K562 (cell line): ENCODE data around the gene ERN1. TPM values are rescaled to one million over a fixed set of nuclear protein-coding genes. Genes with fewer than 3 reads are reported as not detected.

Experiments used
- ATF7 ChIP-seq: fragments of 450-650 bp; IDR thresholded peaks from 2 replicates; pipeline ENCODE4 v1.7.1; 2014; ENCODE audit warnings: mild to moderate bottlenecking, moderate library complexity
- BRF1 ChIP-seq: IDR thresholded peaks from 3 replicates; pipeline ENCODE4 v1.6.1; 2011; ENCODE audit warnings: borderline replicate concordance, mild to moderate bottlenecking; ENCODE audit not compliant: insufficient read length; ENCODE audit errors: extremely low read depth
- DDX20 ChIP-seq: fragments of 450-650 bp; IDR thresholded peaks from 2 replicates; pipeline ENCODE4 v1.6.1; 2016; ENCODE audit warnings: missing genetic modification characterization, low read depth, mild to moderate bottlenecking, missing compliant biosample characterization, moderate library complexity
- EGR1 ChIP-seq: fragments of 450-650 bp; conservative IDR thresholded peaks from 2 replicates; pipeline ENCODE4 v1.6.1; 2017; ENCODE audit warnings: mild to moderate bottlenecking
- ETS1 ChIP-seq: conservative IDR thresholded peaks from 2 replicates; pipeline ENCODE4 v1.6.1; 2011; ENCODE audit warnings: low read depth, mild to moderate bottlenecking, low read length; ENCODE audit not compliant: control insufficient read depth
- FOXA3 ChIP-seq, 2 experiments: fragments of 450-650 bp in 1 of 2; sonication (generic) in 1 of 2; formaldehyde crosslinking; IDR thresholded peaks in 1 of 2; conservative IDR thresholded peaks in 1 of 2; 2 replicates each; pipeline versions ENCODE4 v1.4.0 to v1.8.0; 2020 to 2022; ENCODE audit warnings: mild to moderate bottlenecking in 2 of 2, missing genetic modification reagents in 1 of 2
- HDAC2 ChIP-seq: fragments of 450-650 bp; IDR thresholded peaks from 2 replicates; pipeline ENCODE4 v1.6.1; 2016; ENCODE audit warnings: mild to moderate bottlenecking
- HMGN3 ChIP-seq: IDR thresholded peaks from 2 replicates; pipeline ENCODE4 v1.6.1; 2011; ENCODE audit warnings: borderline replicate concordance, low read depth, mild to moderate bottlenecking, mixed read lengths, low read length; ENCODE audit not compliant: insufficient read length; ENCODE audit errors: extremely low read depth
- MAFF ChIP-seq: IDR thresholded peaks from 2 replicates; pipeline ENCODE4 v1.6.1; 2012; ENCODE audit warnings: low read length, improper control_type of control experiment
- MCM3 ChIP-seq: fragments of 450-650 bp; IDR thresholded peaks from 2 replicates; pipeline ENCODE4 v1.6.1; 2016
- MTA2 ChIP-seq: fragments of 450-650 bp; IDR thresholded peaks from 2 replicates; pipeline ENCODE4 v1.6.1; 2016; ENCODE audit warnings: low read depth
- RBBP5 ChIP-seq: fragments of 200-600 bp; sonication (generic); IDR thresholded peaks from 2 replicates; pipeline ENCODE4 v1.6.1; 2012; ENCODE audit warnings: borderline replicate concordance, mild to moderate bottlenecking, low read length, control low read depth, inconsistent platforms; ENCODE audit not compliant: insufficient read depth, poor library complexity, severe bottlenecking
- SRSF3 ChIP-seq: fragments of 200-400 bp; formaldehyde crosslinking; IDR thresholded peaks from 2 replicates; pipeline ENCODE4 v1.6.1; 2016; ENCODE audit warnings: mild to moderate bottlenecking, low read length, moderate library complexity; ENCODE audit not compliant: insufficient read depth
- TEAD4 ChIP-seq, 2 experiments: sonication (generic) in 1 of 2; formaldehyde crosslinking in 1 of 2; IDR thresholded peaks; 2 replicates each; pipeline versions ENCODE4 v1.6.1 to v1.8.0; 2012 to 2022; ENCODE audit warnings: borderline replicate concordance in 1 of 2, inconsistent platforms in 1 of 2, low read length in 1 of 2, mild to moderate bottlenecking in 1 of 2, missing genetic modification reagents in 1 of 2
- TOE1 ChIP-seq, 2 experiments: fragments of 450-650 bp in 1 of 2; sonication (generic) in 1 of 2; formaldehyde crosslinking in 1 of 2; IDR thresholded peaks; 2 replicates each; pipeline versions ENCODE4 v1.7.1 to v1.8.0; 2016 to 2022; ENCODE audit warnings: borderline replicate concordance in 2 of 2, mild to moderate bottlenecking in 2 of 2, antibody characterized with exemption in 1 of 2, inconsistent platforms in 1 of 2, low read depth in 1 of 2, missing genetic modification reagents in 1 of 2, moderate library complexity in 1 of 2
- ZBTB7A ChIP-seq: IDR thresholded peaks from 2 replicates; pipeline ENCODE4 v1.6.1; 2011; ENCODE audit warnings: low read depth, mild to moderate bottlenecking, low read length, moderate library complexity, borderline replicate concordance; ENCODE audit not compliant: control insufficient read depth
- ZNF584 ChIP-seq: fragments of 200-800 bp; sonication (Bioruptor generic); IDR thresholded peaks from 2 replicates; pipeline ENCODE4 v1.6.1; 2016; ENCODE audit warnings: low read depth, mild to moderate bottlenecking, missing genetic modification characterization, missing compliant biosample characterization
- polyA plus RNA-seq, 8 experiments: library from polyadenylated mRNA; depleted of rRNA in 4 of 8; stranded (reverse) in 5 of 8; unstranded in 3 of 8; fragments of >200 nt; fragmentation: Nextera tagmentation in 2 of 8; fragmentation: Illumina TruSeq in 1 of 8; extraction: Ambion mirVana in 2 of 8; extraction: Trizol in 1 of 8; gene quantifications; 2 replicates each; pipeline versions ENCODE4 v1.2.1 to v1.2.3, GENCODE V29; 2011 to 2014; ENCODE audit warnings: inconsistent platforms in 1 of 8, missing spikeins in 1 of 8
- total RNA-seq, 7 experiments: library from RNA; depleted of rRNA in 6 of 7; stranded (reverse); fragments of >200 nt in 6 of 7; fragmentation: Illumina TruSeq in 2 of 7; extraction: Trizol in 2 of 7; gene quantifications; 2 replicates each; pipeline versions ENCODE4 v1.2.1 to v1.2.3, GENCODE V29; 2011 to 2021; ENCODE audit warnings: low replicate concordance in 1 of 7
- TF ChIP-seq, protein P1 (sequence below): sonication (generic); formaldehyde crosslinking; IDR thresholded peaks from 2 replicates; pipeline ENCODE4 v1.8.0; 2023; ENCODE audit warnings: mild to moderate bottlenecking, missing genetic modification reagents
- TF ChIP-seq, protein P2 (sequence below): fragments of 250-450 bp; sonication (Bioruptor Pico); IDR thresholded peaks from 2 replicates; pipeline ENCODE4 v1.5.0; 2020; ENCODE audit warnings: mild to moderate bottlenecking, borderline replicate concordance

ERN1 gene
- total and polyA plus RNA-seq, 9 of the 15 experiments (the other 6 are each of a cell fraction or from before 2014, with no cell fraction given) = 2.1 to 22.5 (median 7.3) TPM

- TF ChIP-seq RBBP5 (no peak), HMGN3 (no peak), DDX20 (tag) (no peak), MAFF (no peak), ZNF584 (CRISPR knock-in tag) (no peak), BRF1 (no peak), MCM3 (no peak), TEAD4 (IDR thresholded peaks at IDR 0.05; ENCODE audit: low read length) (no peak), TEAD4 (CRISPR knock-in tag; IDR thresholded peaks at IDR 0.05; ENCODE audit: borderline replicate concordance) (0 out of 2 replicates have a peak, but pooled peaks have one; percentile 38), EGR1 (no peak), ATF7 (no peak), SRSF3 (0 out of 2 replicates have a peak, but pooled peaks have one; percentile 33), MTA2 (no peak), HDAC2 (no peak), ETS1 (no peak), ZBTB7A (peak; percentile 81), FOXA3 (CRISPR knock-in tag; conservative IDR thresholded peaks at IDR 0.05 in 1 of 2, IDR thresholded peaks at IDR 0.05 in 1 of 2) (0 out of 4 replicates have a peak, but pooled peaks of 1 of the 2 experiments have one; percentile 71), TOE1 (IDR thresholded peaks at IDR 0.05; ENCODE audit: borderline replicate concordance) (no peak), TOE1 (CRISPR knock-in tag; IDR thresholded peaks at IDR 0.05; ENCODE audit: borderline replicate concordance, low read depth) (no peak)
- TF ChIP-seq, protein P1, sequence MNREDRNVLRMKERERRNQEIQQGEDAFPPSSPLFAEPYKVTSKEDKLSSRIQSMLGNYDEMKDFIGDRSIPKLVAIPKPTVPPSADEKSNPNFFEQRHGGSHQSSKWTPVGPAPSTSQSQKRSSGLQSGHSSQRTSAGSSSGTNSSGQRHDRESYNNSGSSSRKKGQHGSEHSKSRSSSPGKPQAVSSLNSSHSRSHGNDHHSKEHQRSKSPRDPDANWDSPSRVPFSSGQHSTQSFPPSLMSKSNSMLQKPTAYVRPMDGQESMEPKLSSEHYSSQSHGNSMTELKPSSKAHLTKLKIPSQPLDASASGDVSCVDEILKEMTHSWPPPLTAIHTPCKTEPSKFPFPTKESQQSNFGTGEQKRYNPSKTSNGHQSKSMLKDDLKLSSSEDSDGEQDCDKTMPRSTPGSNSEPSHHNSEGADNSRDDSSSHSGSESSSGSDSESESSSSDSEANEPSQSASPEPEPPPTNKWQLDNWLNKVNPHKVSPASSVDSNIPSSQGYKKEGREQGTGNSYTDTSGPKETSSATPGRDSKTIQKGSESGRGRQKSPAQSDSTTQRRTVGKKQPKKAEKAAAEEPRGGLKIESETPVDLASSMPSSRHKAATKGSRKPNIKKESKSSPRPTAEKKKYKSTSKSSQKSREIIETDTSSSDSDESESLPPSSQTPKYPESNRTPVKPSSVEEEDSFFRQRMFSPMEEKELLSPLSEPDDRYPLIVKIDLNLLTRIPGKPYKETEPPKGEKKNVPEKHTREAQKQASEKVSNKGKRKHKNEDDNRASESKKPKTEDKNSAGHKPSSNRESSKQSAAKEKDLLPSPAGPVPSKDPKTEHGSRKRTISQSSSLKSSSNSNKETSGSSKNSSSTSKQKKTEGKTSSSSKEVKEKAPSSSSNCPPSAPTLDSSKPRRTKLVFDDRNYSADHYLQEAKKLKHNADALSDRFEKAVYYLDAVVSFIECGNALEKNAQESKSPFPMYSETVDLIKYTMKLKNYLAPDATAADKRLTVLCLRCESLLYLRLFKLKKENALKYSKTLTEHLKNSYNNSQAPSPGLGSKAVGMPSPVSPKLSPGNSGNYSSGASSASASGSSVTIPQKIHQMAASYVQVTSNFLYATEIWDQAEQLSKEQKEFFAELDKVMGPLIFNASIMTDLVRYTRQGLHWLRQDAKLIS (CRISPR knock-in tag) = no peak
- TF ChIP-seq, protein P2, sequence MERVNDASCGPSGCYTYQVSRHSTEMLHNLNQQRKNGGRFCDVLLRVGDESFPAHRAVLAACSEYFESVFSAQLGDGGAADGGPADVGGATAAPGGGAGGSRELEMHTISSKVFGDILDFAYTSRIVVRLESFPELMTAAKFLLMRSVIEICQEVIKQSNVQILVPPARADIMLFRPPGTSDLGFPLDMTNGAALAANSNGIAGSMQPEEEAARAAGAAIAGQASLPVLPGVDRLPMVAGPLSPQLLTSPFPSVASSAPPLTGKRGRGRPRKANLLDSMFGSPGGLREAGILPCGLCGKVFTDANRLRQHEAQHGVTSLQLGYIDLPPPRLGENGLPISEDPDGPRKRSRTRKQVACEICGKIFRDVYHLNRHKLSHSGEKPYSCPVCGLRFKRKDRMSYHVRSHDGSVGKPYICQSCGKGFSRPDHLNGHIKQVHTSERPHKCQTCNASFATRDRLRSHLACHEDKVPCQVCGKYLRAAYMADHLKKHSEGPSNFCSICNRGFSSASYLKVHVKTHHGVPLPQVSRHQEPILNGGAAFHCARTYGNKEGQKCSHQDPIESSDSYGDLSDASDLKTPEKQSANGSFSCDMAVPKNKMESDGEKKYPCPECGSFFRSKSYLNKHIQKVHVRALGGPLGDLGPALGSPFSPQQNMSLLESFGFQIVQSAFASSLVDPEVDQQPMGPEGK = no peak
Observed at GRCh38 chr17:64129515-64129764, 504 bp downstream of the ERN1 start (continued).
